Naive thymus-derived CD4-positive, alpha-beta T cell (primary cell): Measurements from ENCODE around the gene ZFAND4. TPM values are rescaled to one million over a fixed set of nuclear protein-coding genes. Genes with fewer than 3 reads are reported as not detected.

Experiments used
- ATAC-seq: fragments of 150-1000 bp; cut with Tn5 transposase; 2 replicates; pipeline ENCODE4 v1.10.0; 2021; ENCODE audit warnings: mild to moderate bottlenecking, moderate library complexity
- CTCF ChIA-PET: fragments of 350-600 bp; sonication (Branson Sonifier 250); formaldehyde crosslinking; loops from one replicate; lab custom pipeline; 2021; ENCODE audit warnings: antibody characterized with exemption; lab: Charles Lee
- POLR2A ChIA-PET: fragments of 350-600 bp; sonication (Branson Sonifier 250); formaldehyde crosslinking; loops from one replicate; lab custom pipeline; 2021; ENCODE audit warnings: antibody characterized with exemption, inconsistent platforms; lab: Charles Lee
- DNase-seq, 9 donors: peaks; one replicate each; pipeline versions ENCODE4 v3.0.0 to v3.0.0-alpha.2; 2020 to 2022; ENCODE audit warnings: mixed read lengths in 1 of 9
- H3K27ac ChIP-seq: one replicate; pipeline ENCODE4 v1.7.0; 2013; ENCODE audit warnings: mild to moderate bottlenecking, low read depth, low read length, moderate library complexity
- H3K27me3 ChIP-seq, 2 donors: one replicate each; pipeline ENCODE4 v1.7.0; 2013; ENCODE audit warnings: low read length in 2 of 2, mild to moderate bottlenecking in 2 of 2, moderate library complexity in 2 of 2; ENCODE audit not compliant: control insufficient read depth in 2 of 2, insufficient read depth in 2 of 2
- H3K36me3 ChIP-seq, 3 experiments: 1 replicate in 2 of 3; 2 replicates in 1 of 3; pipeline ENCODE4 v1.7.0; 2013; ENCODE audit warnings: low read length in 3 of 3, mild to moderate bottlenecking in 3 of 3, moderate library complexity in 1 of 3; ENCODE audit not compliant: insufficient read depth in 3 of 3, control insufficient read depth in 2 of 3
- H3K4me1 ChIP-seq, 2 donors: one replicate each; pipeline ENCODE4 v1.7.0; 2013; ENCODE audit warnings: low read length in 2 of 2, mild to moderate bottlenecking in 2 of 2, moderate library complexity in 1 of 2; ENCODE audit not compliant: control insufficient read depth in 2 of 2, insufficient read depth in 2 of 2
- H3K4me3 ChIP-seq: 2 replicates; pipeline ENCODE4 v1.7.0; 2013; ENCODE audit warnings: mild to moderate bottlenecking, low read length
- H3K9me3 ChIP-seq, 3 experiments: 1 replicate in 2 of 3; 2 replicates in 1 of 3; pipeline ENCODE4 v1.7.0; 2013; ENCODE audit warnings: low read length in 3 of 3; ENCODE audit not compliant: control insufficient read depth in 2 of 3
- H3K27ac Mint-ChIP-seq, 9 donors: one replicate each; pipeline ENCODE4 v1.8.0; 2020 to 2022; ENCODE audit warnings: mixed read lengths in 9 of 9, mild to moderate bottlenecking in 8 of 9, moderate library complexity in 5 of 9, inconsistent platforms in 2 of 9
- H3K27me3 Mint-ChIP-seq, 5 donors: one replicate each; pipeline ENCODE4 v1.8.0; 2021 to 2022; ENCODE audit warnings: mixed read lengths in 5 of 5, mild to moderate bottlenecking in 1 of 5
- H3K36me3 Mint-ChIP-seq, 5 donors: one replicate each; pipeline ENCODE4 v1.8.0; 2020 to 2022; ENCODE audit warnings: mixed read lengths in 5 of 5, mild to moderate bottlenecking in 3 of 5, inconsistent platforms in 1 of 5
- H3K4me1 Mint-ChIP-seq, 7 donors: one replicate each; pipeline ENCODE4 v1.8.0; 2020 to 2022; ENCODE audit warnings: mixed read lengths in 7 of 7, mild to moderate bottlenecking in 3 of 7, inconsistent platforms in 1 of 7
- H3K4me3 Mint-ChIP-seq, 10 donors: one replicate each; pipeline ENCODE4 v1.8.0; 2020 to 2022; ENCODE audit warnings: mild to moderate bottlenecking in 10 of 10, mixed read lengths in 10 of 10, moderate library complexity in 6 of 10, inconsistent platforms in 2 of 10
- H3K9me3 Mint-ChIP-seq, 11 donors: one replicate each; pipeline ENCODE4 v1.8.0; 2020 to 2022; ENCODE audit warnings: mixed read lengths in 11 of 11, mild to moderate bottlenecking in 4 of 11, inconsistent platforms in 1 of 11, moderate library complexity in 1 of 11
- intact Hi-C, 2 donors: fragments of 100-400 bp; cut with micrococcal nuclease; formaldehyde crosslinking; loops; one replicate each; pipeline ENCODE4 v1.15.1; 2023
- polyA plus RNA-seq, 2 donors: library from polyadenylated mRNA; unstranded; fragments of 300-500 nt; fragmentation: Illumina TruSeq; gene quantifications; one replicate each; pipeline ENCODE4 v1.2.3, GENCODE V29; 2021
- total RNA-seq, 6 experiments: library from RNA in 5 of 6; stranded (reverse) in 5 of 6; gene quantifications; 1 replicate in 5 of 6; 2 replicates in 1 of 6; pipeline ENCODE4 v1.2.3 and lab custom pipeline; 2021 to 2026

The ZFAND4 gene
- total and polyA plus RNA-seq, 7 experiments from 2014 or later, result 21.4 to 33.2 (median 29.5) TPM

DNA sequence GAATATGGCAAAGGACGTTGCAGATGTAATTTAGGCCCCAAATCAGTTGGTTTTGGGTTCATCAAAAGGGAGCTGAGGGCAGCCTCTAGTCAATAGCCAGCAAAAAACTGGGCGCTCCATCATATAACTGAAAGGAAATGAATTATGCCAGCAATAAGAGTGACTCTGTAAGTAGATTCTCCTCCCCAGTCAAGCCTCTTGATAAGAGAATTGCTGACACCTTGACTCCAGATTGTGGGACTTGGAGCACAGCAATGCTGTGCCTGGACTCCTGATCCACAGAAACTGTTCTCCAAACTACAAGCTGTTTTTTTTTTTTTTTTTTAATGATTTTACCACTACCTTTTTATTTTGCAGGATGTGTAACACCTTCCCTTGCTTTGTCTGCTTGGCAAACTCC lies 25.5 kb downstream of the ZFAND4 start:
- no peaks in the 10 kb centered on the region for H3K27me3 Mint-ChIP-seq

DNA sequence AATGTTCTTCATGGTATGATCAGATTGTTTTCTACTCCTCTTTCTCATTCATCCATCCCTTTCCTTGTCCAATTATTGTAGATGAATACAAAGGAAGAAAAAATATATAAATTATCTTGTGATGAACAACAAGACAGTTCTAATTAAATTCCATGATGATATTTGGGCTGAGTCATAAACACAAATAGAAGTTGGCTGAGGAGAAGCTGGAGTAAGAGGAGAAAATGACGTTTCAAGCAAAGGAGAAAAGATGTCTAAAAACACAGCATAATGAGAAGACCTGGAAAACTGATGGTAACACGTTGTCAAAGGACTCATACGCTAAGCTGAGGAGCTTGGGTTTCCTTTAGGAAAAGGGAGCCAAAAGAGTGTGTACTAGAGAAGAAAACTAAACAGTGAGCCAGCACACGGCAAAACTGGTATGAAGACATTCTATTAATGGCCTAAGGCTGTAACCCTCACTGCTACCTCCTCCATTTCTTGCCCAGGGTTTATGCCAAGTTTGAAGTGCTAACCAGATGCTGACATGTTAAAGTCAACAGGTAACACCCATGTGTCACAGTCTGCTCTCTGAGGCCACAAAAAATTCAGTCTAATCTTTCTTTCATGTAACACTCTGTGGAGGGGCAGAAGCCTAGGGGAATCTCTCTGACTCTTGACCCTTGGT lies 26.1 kb downstream of the ZFAND4 start:
- peaks cover 0 to 7% (median 0%) of the 10 kb centered on the region in 7 donors for H3K4me1 Mint-ChIP-seq
- no peak overlapping the region for H3K27ac ChIP-seq
- H3K27me3 Mint-ChIP-seq, result no peaks in the 10 kb centered on the region
- ATAC-seq (no peak), DNase-seq (no peak)
- no peak overlapping the region for H3K4me3 Mint-ChIP-seq
- H3K4me1 ChIP-seq, result no peaks in the 10 kb centered on the region
- peaks cover 0 to 31% (median 0%) of the 10 kb centered on the region in 3 experiments for H3K36me3 ChIP-seq
- no peaks in the 10 kb centered on the region for H3K27me3 ChIP-seq
- no peaks in the 10 kb centered on the region for H3K9me3 Mint-ChIP-seq
- CTCF ChIA-PET, result no interaction called here
- H3K27ac Mint-ChIP-seq, result peak overlapping the region in 3 of 9 donors; percentile 2 to 62 (median 44)
- no peak overlapping the region for H3K4me3 ChIP-seq
- intact Hi-C loops, result no loop called here
- POLR2A ChIA-PET, result no interaction called here
- peaks cover 0 to 53% (median 29%) of the 10 kb centered on the region in 5 donors for H3K36me3 Mint-ChIP-seq
- H3K9me3 ChIP-seq, result no peaks in the 10 kb centered on the region

More for the DNA sequence above, 25.5 kb downstream of the ZFAND4 start:
- ATAC-seq (no peak), DNase-seq (no peak)
- ChIA-PET CTCF (no interaction called here), POLR2A (no interaction called here)
- no peak overlapping the region for H3K4me3 Mint-ChIP-seq
- peaks cover 0 to 7% (median 0%) of the 10 kb centered on the region in 7 donors for H3K4me1 Mint-ChIP-seq
- Histone ChIP-seq H3K27me3 (no peaks in the 10 kb centered on the region), H3K4me1 (no peaks in the 10 kb centered on the region), H3K27ac (no peak overlapping the region), H3K9me3 (no peaks in the 10 kb centered on the region), H3K36me3 (peaks cover 0 to 31% (median 0%) of the 10 kb centered on the region in 3 experiments), H3K4me3 (no peak overlapping the region)
- H3K9me3 Mint-ChIP-seq, result no peaks in the 10 kb centered on the region
- intact Hi-C loops, result no loop called here
- peak overlapping the region in 2 of 9 donors; percentile 25 to 30 for H3K27ac Mint-ChIP-seq
- peaks cover 0 to 49% (median 29%) of the 10 kb centered on the region in 5 donors for H3K36me3 Mint-ChIP-seq

DNA sequence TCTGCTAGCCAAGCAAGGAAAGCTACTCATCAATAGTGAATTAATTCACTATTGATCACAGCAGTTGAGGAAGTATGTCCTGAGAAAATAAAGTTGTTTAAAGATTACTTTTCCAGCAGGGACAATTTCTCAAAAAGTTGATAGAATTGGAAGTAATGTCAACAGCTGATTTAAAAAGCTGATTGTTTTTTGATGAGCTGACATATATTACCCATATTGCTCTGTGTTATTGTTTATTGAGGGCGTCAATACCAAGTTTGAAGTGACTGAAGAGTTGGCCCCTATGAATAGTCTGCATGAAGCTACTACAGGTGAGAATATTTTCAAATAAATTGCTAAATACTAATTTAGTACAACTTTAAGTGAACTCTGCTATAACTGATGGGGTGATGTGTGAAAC lies 28.0 kb downstream of the ZFAND4 start:
- ChIA-PET POLR2A (no interaction called here), CTCF (no interaction called here)
- H3K27ac ChIP-seq, result no peak overlapping the region
- H3K36me3 ChIP-seq, result peaks cover 0 to 34% (median 0%) of the 10 kb centered on the region in 3 experiments
- H3K27me3 Mint-ChIP-seq, result no peaks in the 10 kb centered on the region
- no peak overlapping the region for H3K4me3 ChIP-seq
- intact Hi-C loops, result no loop called here
- DNase-seq (no peak), ATAC-seq (no peak)
- H3K27me3 ChIP-seq, result no peaks in the 10 kb centered on the region
- H3K36me3 Mint-ChIP-seq, result peaks cover 0 to 62% (median 36%) of the 10 kb centered on the region in 5 donors
- no peak overlapping the region for H3K27ac Mint-ChIP-seq
- no peaks in the 10 kb centered on the region for H3K9me3 ChIP-seq
- no peaks in the 10 kb centered on the region for H3K9me3 Mint-ChIP-seq
- peaks cover 0 to 7% (median 0%) of the 10 kb centered on the region in 7 donors for H3K4me1 Mint-ChIP-seq
- H3K4me3 Mint-ChIP-seq, result no peak overlapping the region
- H3K4me1 ChIP-seq, result no peaks in the 10 kb centered on the region

DNA sequence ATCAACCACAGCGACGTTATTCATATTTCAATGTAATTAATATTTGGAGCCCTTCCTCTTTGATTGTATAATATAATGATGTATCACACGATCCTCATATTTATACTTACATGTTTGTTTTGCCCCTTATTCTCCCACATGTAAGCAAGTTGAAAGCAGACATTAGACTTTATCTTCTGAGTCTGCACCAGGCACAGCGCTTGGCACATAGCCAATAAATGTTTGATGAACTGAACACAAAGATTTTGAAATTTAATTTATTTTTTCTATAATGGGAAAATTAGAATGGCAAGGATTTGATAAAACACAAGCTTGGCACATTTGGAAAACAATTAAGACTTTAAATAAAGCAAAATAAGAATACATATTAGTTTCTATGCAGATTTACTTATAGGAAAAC lies 31.6 kb downstream of the ZFAND4 start:
- Mint-ChIP-seq H3K4me1 (no peaks in the 10 kb centered on the region), H3K36me3 (peaks cover 0 to 58% (median 30%) of the 10 kb centered on the region in 5 donors), H3K27ac (no peak overlapping the region), H3K9me3 (no peaks in the 10 kb centered on the region), H3K27me3 (no peaks in the 10 kb centered on the region), H3K4me3 (no peak overlapping the region)
- Histone ChIP-seq H3K27me3 (no peaks in the 10 kb centered on the region), H3K4me1 (no peaks in the 10 kb centered on the region), H3K9me3 (no peaks in the 10 kb centered on the region), H3K36me3 (peaks cover 0 to 20% (median 0%) of the 10 kb centered on the region in 3 experiments), H3K27ac (no peak overlapping the region), H3K4me3 (no peak overlapping the region)
- intact Hi-C loops, result no loop called here
- ChIA-PET POLR2A (no interaction called here), CTCF (no interaction called here)
- ATAC-seq (no peak), DNase-seq (no peak)

DNA sequence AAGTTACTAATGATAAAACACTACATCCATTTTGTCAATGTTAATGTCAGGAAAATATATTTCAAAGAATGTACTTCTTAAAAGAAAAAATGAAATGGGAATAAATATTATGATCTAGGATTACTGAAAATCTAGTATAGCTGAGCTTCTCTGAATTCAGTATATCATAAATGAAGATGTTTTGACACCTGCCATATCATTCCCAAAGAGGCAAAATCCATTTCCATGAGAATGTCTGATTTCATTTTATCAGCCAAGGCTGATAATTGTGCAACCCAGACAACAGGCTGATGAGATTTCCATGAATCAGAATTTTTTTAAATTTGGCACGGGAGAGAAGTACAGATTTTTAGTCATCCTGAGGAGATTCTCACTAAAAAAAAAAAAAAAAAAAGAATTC lies 32.5 kb downstream of the ZFAND4 start:
- CTCF ChIA-PET, result no interaction called here
- no peak overlapping the region for H3K27ac ChIP-seq
- no peaks in the 10 kb centered on the region for H3K4me1 Mint-ChIP-seq
- POLR2A ChIA-PET, result no interaction called here
- no peak overlapping the region for H3K4me3 Mint-ChIP-seq
- H3K36me3 Mint-ChIP-seq, result peaks cover 0 to 61% (median 35%) of the 10 kb centered on the region in 5 donors
- ATAC-seq (no peak), DNase-seq (no peak)
- H3K36me3 ChIP-seq, result peaks cover 0 to 14% (median 0%) of the 10 kb centered on the region in 3 experiments
- H3K27me3 Mint-ChIP-seq, result no peaks in the 10 kb centered on the region
- no peaks in the 10 kb centered on the region for H3K9me3 ChIP-seq
- H3K27me3 ChIP-seq, result no peaks in the 10 kb centered on the region
- no peaks in the 10 kb centered on the region for H3K9me3 Mint-ChIP-seq
- H3K4me3 ChIP-seq, result no peak overlapping the region
- intact Hi-C loops, result no loop called here
- H3K27ac Mint-ChIP-seq, result no peak overlapping the region
- H3K4me1 ChIP-seq, result no peaks in the 10 kb centered on the region

DNA sequence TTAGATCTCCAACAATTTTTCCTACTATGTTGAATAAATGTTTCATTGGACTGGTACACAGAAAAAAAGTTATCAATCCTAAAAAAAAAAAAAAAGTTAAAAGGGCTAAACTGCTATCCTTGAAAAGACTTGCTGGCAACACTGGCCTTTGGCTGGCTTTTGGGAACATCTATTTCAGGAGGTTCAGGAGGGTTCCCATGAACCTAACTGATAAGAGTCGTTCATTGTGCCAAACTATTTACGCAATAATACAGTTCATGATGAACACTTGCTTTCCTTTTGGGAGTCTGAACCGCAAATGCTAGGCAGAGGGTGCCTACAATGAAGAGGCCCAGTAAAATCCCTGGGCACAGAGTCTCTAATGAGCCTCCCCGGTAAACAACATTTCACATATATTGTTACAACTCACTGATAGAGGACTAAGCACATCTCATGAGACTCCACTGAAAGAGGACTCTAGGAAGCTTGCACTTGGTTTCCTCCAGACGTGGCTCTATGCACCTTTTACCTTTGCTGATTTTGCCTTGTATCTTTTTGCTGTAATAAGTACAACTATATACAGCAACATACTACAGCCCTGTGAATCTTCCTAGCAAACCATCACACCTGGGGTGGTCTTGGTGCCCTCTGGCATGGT lies 45.0 kb downstream of the ZFAND4 start:
- CTCF ChIA-PET, result interaction anchor here (1.1 kb wide), 1 partner anchor 10 kb away, joined by 3 read pairs; no protein-coding TSS in a partner anchor
- no peaks in the 10 kb centered on the region for H3K4me1 ChIP-seq
- H3K27me3 ChIP-seq, result no peaks in the 10 kb centered on the region
- no peak overlapping the region for H3K4me3 ChIP-seq
- H3K27ac Mint-ChIP-seq, result no peak overlapping the region
- ATAC-seq (no peak), DNase-seq (no peak)
- no peaks in the 10 kb centered on the region for H3K27me3 Mint-ChIP-seq
- peaks cover 12 to 47% (median 39%) of the 10 kb centered on the region in 5 donors for H3K36me3 Mint-ChIP-seq
- H3K9me3 Mint-ChIP-seq, result no peaks in the 10 kb centered on the region
- POLR2A ChIA-PET, result no interaction called here
- peaks cover 4 to 14% (median 5%) of the 10 kb centered on the region in 3 experiments for H3K36me3 ChIP-seq
- intact Hi-C loops, result no loop called here
- H3K4me3 Mint-ChIP-seq, result no peak overlapping the region
- H3K9me3 ChIP-seq, result no peaks in the 10 kb centered on the region
- no peaks in the 10 kb centered on the region for H3K4me1 Mint-ChIP-seq
- H3K27ac ChIP-seq, result no peak overlapping the region
